BLaER1 (cell line): ENCODE measurements around the gene TAS1R3.

Experiments
- H3K27ac ChIP-seq: shearing (Covaris generic); formaldehyde crosslinking; 2 replicates; pipeline ENCODE4 v1.8.1; 2022
- H3K27me3 ChIP-seq: shearing (Covaris generic); formaldehyde crosslinking; 2 replicates; pipeline ENCODE4 v1.8.1; 2022
- H3K36me3 ChIP-seq: shearing (Covaris generic); formaldehyde crosslinking; 2 replicates; pipeline ENCODE4 v1.8.1; 2022
- H3K4me1 ChIP-seq: shearing (Covaris generic); formaldehyde crosslinking; 2 replicates; pipeline ENCODE4 v1.8.1; 2022
- H3K4me2 ChIP-seq: shearing (Covaris generic); formaldehyde crosslinking; 2 replicates; pipeline ENCODE4 v1.8.1; 2022
- H3K4me3 ChIP-seq: shearing (Covaris generic); formaldehyde crosslinking; 2 replicates; pipeline ENCODE4 v1.8.1; 2022
- H3K9ac ChIP-seq: shearing (Covaris generic); formaldehyde crosslinking; 2 replicates; pipeline ENCODE4 v1.8.1; 2022
- H3K9me3 ChIP-seq: shearing (Covaris generic); formaldehyde crosslinking; 2 replicates; pipeline ENCODE4 v1.8.1; 2022
- H4K20me1 ChIP-seq: shearing (Covaris generic); formaldehyde crosslinking; 2 replicates; pipeline ENCODE4 v1.8.1; 2022
- Cebpa-rat ChIP-seq: shearing (Covaris generic); IDR thresholded peaks from 2 replicates; pipeline ENCODE4 v1.8.1; 2022

Gene TAS1R3

DNA sequence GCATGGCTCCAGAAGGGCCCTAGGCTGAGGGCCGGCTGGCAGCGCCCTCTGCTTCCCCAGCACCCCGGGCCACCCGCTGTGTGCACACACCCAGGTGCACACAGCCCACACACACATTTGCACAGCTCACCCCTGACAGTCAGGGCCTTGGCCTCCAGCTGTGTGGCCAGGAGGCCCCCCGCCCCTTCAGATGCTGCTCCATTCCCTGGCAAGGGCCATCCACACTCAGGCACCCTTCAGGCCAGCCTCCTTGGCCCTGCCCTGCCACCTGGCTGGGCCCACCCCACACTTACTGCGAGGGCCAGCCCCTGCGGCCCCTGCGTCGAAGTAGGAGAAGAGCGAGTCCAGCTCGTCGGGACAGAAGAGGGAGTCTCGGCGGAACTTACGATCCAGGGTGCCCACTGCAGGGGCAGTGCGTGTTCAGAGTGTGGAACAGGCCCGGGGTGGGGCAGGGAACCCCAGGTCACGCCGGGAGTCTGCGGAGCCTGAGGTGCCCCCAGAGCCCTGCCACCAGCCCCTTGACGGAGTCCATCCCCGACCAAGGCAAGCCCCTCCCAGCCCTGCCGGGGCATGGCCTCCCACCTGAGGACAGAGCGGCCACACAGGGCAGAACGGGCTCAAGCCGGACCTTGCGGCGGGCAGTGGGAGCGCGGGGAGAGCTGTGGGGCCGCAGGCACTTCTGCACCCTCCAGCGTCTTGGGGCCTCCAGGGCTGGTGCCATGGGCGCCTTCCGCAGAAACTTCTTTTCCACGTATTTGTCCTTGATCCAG lies 35.7 kb upstream of the TAS1R3 start:
- Histone ChIP-seq H4K20me1 (peaks cover 50% of the 10 kb centered on the region), H3K4me2 (no peak overlapping the region), H3K9ac (no peak overlapping the region), H3K4me3 (no peak overlapping the region), H3K27ac (no peak overlapping the region), H3K4me1 (peaks cover 39% of the 10 kb centered on the region), H3K36me3 (peaks cover 42% of the 10 kb centered on the region), H3K27me3 (no peaks in the 10 kb centered on the region), H3K9me3 (no peaks in the 10 kb centered on the region)
- TF ChIP-seq Cebpa-rat: no peak

DNA sequence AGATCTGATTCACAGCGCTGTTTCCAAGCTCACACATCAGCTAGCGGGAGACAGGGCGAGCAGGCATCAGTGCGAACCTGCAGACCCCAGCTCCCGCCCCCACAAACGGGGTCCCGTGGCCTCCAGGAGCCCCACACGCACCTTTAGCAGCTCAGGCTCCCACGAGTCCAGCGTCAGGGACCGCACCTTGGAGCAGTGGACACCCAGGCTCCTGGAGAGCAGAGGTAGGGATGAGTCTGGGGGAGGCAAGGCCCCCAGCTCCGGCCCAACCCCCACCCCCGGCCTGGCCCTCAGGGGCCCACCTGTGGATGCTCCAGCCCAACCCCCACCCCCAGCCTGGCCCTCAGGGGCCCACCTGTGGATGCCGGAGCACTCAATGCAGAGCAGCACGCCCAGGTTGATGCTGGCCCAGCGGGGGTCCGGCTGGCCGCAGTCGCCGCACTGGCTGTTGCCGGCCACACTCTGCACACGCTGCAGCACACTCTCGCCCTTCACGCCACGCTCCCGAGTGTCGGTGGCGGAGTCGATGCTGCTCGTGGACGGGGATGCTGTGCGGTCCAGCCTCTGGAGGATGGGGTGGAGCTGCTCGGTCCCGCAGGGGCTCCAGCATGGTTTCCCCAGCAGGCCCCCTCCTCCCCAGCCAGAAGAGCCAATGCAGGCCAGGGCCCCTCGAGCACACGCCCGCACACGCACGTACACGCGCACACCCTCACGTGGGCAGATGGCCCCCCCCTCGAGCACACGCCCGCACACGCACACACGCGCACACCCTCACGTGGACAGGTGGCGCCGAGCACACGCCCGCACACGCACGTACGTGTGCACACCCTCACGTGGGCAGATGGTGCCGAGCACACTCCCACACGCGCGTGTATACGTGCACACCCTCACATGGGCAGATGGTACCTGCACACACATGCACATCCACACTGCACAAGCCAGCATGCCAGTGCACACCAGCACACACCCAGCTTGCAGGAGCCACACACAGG lies 34.7 kb upstream of the TAS1R3 start:
- peaks cover 29% of the 10 kb centered on the region for H3K4me1 ChIP-seq
- H3K27ac ChIP-seq: no peak overlapping the region
- peaks cover 42% of the 10 kb centered on the region for H3K36me3 ChIP-seq
- no peak overlapping the region for H3K4me2 ChIP-seq
- peaks cover 56% of the 10 kb centered on the region for H4K20me1 ChIP-seq
- H3K9ac ChIP-seq: no peak overlapping the region
- no peak for TF ChIP-seq Cebpa-rat
- H3K4me3 ChIP-seq: no peak overlapping the region
- no peaks in the 10 kb centered on the region for H3K27me3 ChIP-seq
- H3K9me3 ChIP-seq: no peaks in the 10 kb centered on the region

GRCh38 chr1:1297802-1298424 lies 33.2 kb upstream of the TAS1R3 start:
- peaks cover 18% of the 10 kb centered on the region for H3K4me1 ChIP-seq
- no peak overlapping the region for H3K9ac ChIP-seq
- H3K36me3 ChIP-seq: peaks cover 40% of the 10 kb centered on the region
- H3K4me3 ChIP-seq: no peak overlapping the region
- H3K27ac ChIP-seq: no peak overlapping the region
- peaks cover 58% of the 10 kb centered on the region for H4K20me1 ChIP-seq
- H3K9me3 ChIP-seq: no peaks in the 10 kb centered on the region
- H3K27me3 ChIP-seq: no peaks in the 10 kb centered on the region
- H3K4me2 ChIP-seq: no peak overlapping the region
- no peak for TF ChIP-seq Cebpa-rat

DNA sequence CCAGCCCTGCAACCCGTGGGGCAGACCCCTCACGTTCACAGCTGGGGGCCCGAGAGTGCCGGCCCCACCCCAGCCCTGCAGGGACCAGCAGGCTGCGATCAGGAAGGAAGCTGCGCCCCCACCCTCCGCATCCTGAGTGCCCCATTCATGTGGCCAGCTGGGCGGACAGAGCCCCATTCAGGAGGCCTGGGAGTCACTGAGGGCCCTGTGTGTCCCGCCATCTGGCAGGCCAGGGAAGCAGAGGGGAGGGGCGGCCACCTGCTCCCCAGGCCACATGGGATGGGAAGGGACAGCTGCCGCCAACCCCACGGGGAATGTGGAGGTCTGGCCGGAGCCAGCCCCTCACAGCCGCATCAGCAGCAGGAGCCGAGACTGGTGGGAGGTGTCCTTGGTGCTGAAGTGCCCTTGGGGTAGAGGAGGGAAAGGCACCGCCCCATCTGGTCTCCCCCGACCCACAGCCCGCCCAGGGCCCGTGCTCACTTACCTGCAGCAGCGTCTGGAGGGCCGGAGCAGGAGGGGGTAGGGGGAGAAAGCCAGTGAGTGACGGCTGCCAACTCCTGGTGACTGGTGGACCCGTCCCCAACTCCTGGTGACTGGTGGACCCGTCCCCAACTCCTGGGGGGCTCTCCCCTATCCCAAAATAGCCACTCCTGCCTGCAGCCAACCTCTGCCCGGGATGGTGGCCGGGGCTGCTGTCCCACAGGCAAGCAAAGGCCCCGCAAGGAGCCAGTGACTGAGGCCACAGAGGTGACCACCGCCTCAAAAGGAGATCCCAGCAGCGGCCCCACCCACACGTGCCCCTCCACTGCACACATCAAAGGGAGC lies 32.0 kb upstream of the TAS1R3 start:
- Histone ChIP-seq H3K27me3 (no peaks in the 10 kb centered on the region), H3K27ac (no peak overlapping the region), H3K9me3 (no peaks in the 10 kb centered on the region), H3K36me3 (peaks cover 33% of the 10 kb centered on the region), H3K9ac (no peak overlapping the region), H4K20me1 (peaks cover 69% of the 10 kb centered on the region), H3K4me2 (peak overlapping the region; percentile 63), H3K4me3 (no peak overlapping the region), H3K4me1 (peaks cover 30% of the 10 kb centered on the region)
- no peak for TF ChIP-seq Cebpa-rat

- TF ChIP-seq Cebpa-rat: no peak
- H3K9ac ChIP-seq: no peak overlapping the region
- peaks cover 70% of the 10 kb centered on the region for H4K20me1 ChIP-seq
- H3K27ac ChIP-seq: no peak overlapping the region
- no peaks in the 10 kb centered on the region for H3K9me3 ChIP-seq
- no peaks in the 10 kb centered on the region for H3K27me3 ChIP-seq
- peaks cover 37% of the 10 kb centered on the region for H3K4me1 ChIP-seq
- no peak overlapping the region for H3K4me3 ChIP-seq
- H3K4me2 ChIP-seq: peak overlapping the region; percentile 63; the same call in 1 of the 2 replicates
- H3K36me3 ChIP-seq: peaks cover 25% of the 10 kb centered on the region
Observed at GRCh38 chr1:1299686-1300351, 31.3 kb upstream of the TAS1R3 start.

DNA sequence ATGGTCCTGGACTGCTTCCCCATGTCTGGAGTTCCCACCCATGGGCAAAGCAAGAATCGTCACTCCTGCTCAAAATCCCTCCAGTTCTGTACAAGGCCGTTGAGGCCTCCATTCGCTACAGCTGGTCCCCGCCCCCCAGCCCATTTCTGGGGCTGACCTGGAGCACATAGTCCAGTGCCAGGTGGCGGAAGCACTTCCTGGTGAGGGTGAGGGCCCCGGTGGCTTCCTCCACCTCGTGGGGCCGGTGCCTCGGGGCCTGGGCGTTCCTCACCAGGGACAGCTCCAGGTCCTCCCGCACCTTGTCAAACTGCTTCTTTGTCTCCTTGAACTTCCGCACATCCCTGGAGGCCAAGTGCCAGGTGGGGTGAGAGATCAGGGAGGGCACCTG lies 30.7 kb upstream of the TAS1R3 start:
- Histone ChIP-seq H3K27me3 (no peaks in the 10 kb centered on the region), H3K4me3 (no peak overlapping the region), H4K20me1 (peaks cover 74% of the 10 kb centered on the region), H3K4me1 (peaks cover 42% of the 10 kb centered on the region), H3K27ac (no peak overlapping the region), H3K9me3 (no peaks in the 10 kb centered on the region), H3K4me2 (no peak overlapping the region), H3K36me3 (peaks cover 20% of the 10 kb centered on the region), H3K9ac (no peak overlapping the region)
- TF ChIP-seq Cebpa-rat: no peak

DNA sequence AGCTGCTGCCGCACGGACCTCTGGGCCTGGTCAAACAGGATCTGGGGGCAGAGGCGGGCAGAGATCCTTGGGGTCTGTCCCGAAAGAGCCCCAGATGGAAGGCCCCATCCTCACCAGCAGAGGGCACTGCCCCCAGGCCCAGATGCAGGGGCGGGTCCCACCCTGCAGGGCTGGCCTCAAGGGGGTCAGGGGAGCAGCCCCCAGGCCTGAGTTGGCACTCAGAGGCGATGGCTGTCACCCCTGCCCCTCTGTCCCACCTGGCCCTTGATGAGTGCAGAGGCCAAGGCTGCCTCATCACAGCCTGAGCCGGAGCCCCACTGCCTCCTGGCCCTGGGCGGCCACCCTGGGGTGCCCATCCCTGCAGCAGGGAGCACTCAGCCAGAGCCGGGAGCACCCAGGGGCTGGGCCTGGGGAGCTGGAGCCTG lies 29.1 kb upstream of the TAS1R3 start:
- TF ChIP-seq Cebpa-rat: no peak
- Histone ChIP-seq H3K4me2 (no peak overlapping the region), H3K27me3 (no peaks in the 10 kb centered on the region), H3K9ac (no peak overlapping the region), H3K9me3 (no peaks in the 10 kb centered on the region), H4K20me1 (peaks cover 91% of the 10 kb centered on the region), H3K36me3 (peaks cover 7% of the 10 kb centered on the region; the same call in 1 of the 2 replicates), H3K4me1 (peaks cover 59% of the 10 kb centered on the region), H3K27ac (no peak overlapping the region), H3K4me3 (no peak overlapping the region)

GRCh38 chr1:1302951-1303509 lies 28.1 kb upstream of the TAS1R3 start:
- Histone ChIP-seq H3K4me3 (no peak overlapping the region), H3K4me2 (0 out of 2 replicates have a peak overlapping the region, but pooled peaks have one; percentile 99), H3K9ac (no peak overlapping the region), H3K27ac (0 out of 2 replicates have a peak overlapping the region, but pooled peaks have one; percentile 6), H3K27me3 (no peaks in the 10 kb centered on the region), H3K9me3 (no peaks in the 10 kb centered on the region), H4K20me1 (peaks cover 92% of the 10 kb centered on the region), H3K4me1 (peaks cover 60% of the 10 kb centered on the region), H3K36me3 (peaks cover under 1% of the 10 kb centered on the region; the same call in 1 of the 2 replicates)
- no peak for TF ChIP-seq Cebpa-rat
